Stimulated activated CD4-positive, alpha-beta T cell treated with anti-CD3 and anti-CD28 coated beads, Interleukin-2, amount 100 ng/mL, for 48 hours (primary cell): Measurements from ENCODE around the gene BCKDHA.
"Not testable (repeated sequence)": the region's sequence is repeated elsewhere in the genome, so short reads cannot be mapped to it uniquely, and the experiment has no call there.

Experiments
- DNase-seq, 2 donors: peaks; one replicate each; pipeline ENCODE4 v3.0.0-alpha.2; 2020

Gene BCKDHA

DNA sequence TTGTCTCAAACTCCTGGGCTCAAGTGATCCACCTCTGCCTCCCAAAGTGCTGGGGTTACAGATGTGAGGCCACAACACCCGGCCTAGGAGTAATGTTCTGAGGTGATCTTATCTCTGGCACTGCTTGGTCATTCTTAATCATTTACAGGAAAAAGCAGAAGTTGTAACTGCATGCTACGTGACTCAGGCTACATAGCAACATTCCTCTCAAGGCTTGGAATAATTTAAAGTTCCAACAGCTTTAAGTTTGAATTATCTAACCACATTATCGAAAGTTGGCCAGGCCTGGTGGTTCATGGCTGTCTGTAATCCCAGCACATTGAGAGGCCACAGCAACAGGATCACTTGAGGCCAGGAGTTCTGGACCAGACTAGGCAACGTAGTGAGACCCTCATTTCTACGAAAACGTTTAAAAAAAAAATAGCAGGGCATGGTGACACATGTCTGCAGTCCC, 29.7 kb upstream of the BCKDHA start:
- DNase-seq: no peak

- DNase-seq: no peak
These were observed 27.8 kb upstream of the BCKDHA start for GRCh38 chr19:41369769-41370168.

- DNase-seq: not testable (repeated sequence)
These were observed 26.5 kb upstream of the BCKDHA start for GRCh38 chr19:41371119-41371518.

- no peak for DNase-seq
These were observed 26.1 kb upstream of the BCKDHA start for GRCh38 chr19:41371541-41371940.

- no peak for DNase-seq
These were observed 25.1 kb upstream of the BCKDHA start for GRCh38 chr19:41372501-41372900.

GRCh38 chr19:41373993-41374392, 23.6 kb upstream of the BCKDHA start:
- no peak for DNase-seq

DNA sequence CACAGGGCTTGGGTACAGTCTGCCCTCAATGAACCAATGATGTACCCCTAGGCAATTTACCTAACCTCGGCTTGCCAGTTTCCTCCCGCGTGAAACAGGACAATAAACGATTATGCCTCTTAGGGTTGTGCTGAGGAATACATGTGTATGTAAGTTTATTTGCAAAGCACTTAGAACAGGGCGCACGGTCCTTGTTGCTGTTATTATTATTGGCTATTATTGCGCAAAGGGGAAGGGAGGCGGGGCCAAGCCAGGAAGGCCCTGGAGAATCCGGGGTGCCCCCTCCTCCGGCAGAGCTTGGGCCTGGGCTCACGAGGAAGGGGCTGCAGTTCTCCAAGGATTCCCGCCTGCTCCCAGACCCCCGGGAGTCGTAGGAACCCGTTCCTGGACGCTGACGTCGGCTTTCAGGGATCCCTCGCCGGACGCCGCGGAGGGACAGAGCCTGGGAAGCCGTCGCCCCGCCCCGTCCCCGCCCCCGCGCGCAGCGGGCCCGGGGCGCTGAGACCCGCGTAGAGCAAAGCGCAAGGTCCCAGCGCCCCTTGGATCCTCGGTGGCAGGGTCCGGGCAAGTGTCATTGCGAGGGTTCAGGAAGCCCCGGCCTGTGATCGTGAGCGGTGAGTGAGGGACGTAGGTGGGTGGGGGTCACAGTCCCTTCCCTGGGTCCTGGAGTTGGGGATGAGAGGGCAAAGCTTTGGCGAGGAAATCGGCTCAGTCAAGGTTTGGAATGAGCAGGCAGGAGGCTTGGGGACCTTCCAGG, 21.2 kb upstream of the BCKDHA start, which contains the start of gene TMEM91:
Gene TMEM91, plus strand, starts transcription at position 293 of the 757 bp plus-strand sequence. CDS start 1,777 bp downstream, outside the sequence.
- no peak for DNase-seq

- no peak for DNase-seq
These were observed 20.6 kb upstream of the BCKDHA start for GRCh38 chr19:41376998-41377365.

DNA sequence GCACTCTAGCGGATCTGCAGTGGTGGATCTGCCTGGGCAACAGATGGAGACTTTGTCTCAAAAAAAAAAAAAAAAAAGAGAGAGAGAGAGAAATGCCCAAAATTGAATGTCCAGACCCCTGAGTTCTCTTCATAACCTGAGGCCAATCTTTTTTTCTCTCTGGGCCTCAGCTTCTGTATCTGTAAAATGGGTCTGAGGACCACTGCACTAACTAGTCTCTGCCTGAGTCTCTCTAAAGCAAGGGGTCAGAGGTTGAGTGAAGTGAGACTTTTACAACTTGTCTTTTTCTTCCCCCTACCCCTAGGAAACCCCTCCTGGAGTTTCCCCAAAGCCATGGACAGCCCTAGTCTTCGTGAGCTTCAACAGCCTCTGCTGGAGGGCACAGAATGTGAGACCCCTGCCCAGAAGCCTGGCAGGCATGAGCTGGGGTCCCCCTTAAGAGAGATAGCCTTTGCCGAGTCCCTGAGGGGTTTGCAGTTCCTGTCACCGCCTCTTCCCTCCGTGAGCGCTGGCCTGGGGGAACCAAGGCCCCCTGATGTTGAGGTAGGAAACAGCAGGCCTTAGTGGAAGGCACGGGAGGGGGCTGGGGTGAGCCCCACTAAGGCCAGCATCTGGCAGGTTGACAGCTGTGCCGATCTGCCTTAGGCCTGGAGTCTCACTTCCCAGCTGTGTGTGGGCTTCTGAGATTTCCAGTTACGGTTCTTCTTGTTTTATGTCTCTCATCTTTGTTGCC, 19.5 kb upstream of the BCKDHA start:
- no peak for DNase-seq

DNA sequence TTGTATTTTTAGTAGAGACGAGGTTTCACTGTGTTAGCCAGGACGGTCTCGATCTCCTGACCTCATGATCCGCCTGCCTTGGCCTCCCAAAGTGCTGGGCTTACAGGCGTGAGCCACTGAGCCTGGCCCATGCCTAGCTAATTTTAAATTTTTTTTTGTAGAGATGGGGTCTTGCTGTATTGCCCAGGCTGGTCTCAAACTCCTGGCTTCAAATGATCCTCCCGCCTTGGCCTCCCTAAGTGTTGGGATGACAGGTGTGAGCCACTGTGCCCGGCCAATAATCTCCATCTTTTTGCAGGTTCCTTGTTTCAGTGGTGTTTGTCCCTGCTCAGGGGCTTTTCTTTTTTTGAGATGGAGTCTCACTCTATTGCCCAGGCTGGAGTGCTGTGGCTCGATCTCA, 16.1 kb upstream of the BCKDHA start:
- DNase-seq: not testable (repeated sequence)

GRCh38 chr19:41384351-41384750, 13.3 kb upstream of the BCKDHA start:
- DNase-seq: no peak

DNA sequence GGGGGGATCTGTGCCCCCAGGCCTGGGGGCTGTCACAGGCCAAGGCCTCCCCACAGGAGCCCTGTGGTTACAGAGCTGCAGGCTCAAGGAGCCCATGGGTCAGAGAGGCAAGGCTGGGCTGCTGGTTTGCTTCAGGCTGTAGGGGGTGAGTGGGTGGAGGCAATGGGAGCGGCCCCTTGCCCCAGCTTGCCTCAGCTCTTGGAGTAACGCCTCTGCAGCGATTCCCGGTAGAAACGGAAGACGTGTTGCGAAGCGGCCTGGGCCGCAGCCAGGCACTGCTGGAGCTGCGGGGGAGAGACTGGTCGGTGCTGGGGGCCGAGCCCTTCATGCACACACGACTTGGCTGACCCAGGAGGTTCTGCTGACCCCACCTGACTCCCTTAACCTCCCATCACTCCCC, 11.2 kb upstream of the BCKDHA start:
- DNase-seq: no peak

DNA sequence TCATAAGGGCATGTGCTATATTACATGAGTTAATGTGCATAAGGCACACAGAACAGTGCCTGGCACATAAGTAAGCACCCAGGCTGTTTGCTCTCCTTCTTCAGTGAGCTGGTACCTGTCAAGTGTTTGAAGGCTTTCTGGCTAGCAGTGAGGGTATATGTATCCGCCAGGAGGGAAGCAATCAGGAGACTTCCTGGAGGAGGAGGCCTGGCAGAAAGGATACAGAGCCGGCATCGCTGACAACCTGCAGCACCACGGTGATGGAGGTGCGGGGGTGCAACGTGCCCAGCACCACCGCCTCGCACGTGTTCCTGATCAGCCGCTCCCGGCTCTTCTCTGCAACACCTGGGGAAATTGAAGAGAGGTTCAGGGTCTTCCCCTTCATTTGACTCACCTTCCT, 6.0 kb upstream of the BCKDHA start:
- DNase-seq: no peak

DNA sequence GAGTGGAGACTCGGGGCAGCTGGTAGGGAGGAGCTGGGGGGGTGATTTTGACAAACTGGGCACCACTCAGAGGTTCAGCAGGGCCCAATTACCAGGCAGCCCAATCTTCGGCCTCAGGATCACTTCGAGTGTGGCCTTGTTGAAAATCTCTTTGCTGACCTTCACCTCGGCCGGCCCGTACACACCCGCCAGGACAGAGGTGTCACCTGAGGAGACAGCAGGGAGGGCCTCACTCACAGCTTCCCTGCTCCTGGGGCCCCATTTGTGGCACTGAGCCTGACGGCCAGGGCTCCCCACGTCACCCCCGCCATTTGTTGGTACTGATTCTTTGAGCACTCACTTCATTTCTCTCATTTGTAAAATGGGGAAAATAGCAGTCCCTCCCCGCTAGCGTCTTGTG, 4.8 kb upstream of the BCKDHA start:
- no peak for DNase-seq

GRCh38 chr19:41395355-41395754, 2.3 kb upstream of the BCKDHA start:
- DNase-seq: no peak

DNA sequence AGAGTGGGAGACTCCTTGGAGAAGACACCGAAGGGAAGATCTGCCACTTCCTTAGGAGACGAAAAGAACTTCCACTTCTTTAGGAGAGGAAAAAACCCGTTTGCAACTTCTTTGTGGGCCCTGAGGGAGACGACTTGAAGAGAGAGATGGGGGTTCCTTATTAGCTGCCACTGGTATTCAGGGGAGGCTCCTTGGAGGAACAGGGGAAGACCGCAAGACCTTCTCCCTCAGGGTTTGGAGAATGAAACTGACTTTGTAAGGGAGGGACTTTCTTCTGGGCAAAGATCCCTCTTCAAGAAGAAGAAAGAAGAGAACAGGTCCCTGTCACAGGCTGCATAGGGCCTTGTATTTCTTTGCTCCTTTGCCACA, 416 bp downstream of the BCKDHA start:
- no peak for DNase-seq

GRCh38 chr19:41398598-41398997, 980 bp downstream of the BCKDHA start:
- DNase-seq: no peak

GRCh38 chr19:41399091-41399490, 1.5 kb downstream of the BCKDHA start:
- DNase-seq: no peak

DNA sequence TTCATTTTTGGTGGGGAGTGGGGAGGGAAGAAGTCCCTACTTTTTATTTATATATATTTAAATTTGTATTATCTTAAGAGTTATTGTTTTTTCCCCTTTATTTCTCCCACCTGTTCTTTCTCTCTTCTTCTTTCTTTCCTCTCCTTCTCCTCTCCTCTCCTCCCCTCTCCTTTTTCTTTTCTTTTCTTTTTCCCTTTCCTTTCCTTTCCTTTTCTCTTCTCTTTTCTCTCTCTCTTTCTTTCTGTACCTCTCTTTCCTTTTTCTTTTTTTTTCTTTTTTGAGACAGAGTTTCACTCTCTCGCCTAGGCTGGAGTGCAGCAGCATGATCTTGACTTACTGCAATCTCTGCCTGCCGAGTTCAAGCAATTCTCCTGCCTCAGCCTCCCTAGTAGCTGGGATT, 1.9 kb downstream of the BCKDHA start:
- no peak for DNase-seq

GRCh38 chr19:41401483-41401882, 3.9 kb downstream of the BCKDHA start:
- DNase-seq: no peak

DNA sequence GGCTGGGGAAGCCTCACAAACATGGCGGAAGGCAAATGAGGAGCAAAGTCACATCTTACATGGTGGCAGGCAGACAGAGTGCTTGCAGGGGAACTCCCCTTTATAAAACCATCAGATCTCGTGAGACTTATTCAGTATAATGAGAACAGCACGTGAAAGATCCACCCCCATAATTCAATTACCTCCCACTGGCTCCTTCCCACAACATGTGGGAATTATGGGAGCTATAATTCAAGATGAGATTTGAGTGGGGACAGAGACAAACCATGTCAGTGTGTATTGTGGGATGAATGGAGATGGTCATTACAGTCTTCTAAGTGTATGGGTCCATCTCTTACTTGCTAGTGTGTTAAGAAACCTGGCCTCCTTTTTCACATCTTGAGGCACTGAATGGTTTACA, 4.4 kb downstream of the BCKDHA start:
- no peak for DNase-seq

- no peak for DNase-seq
These were observed 5.8 kb downstream of the BCKDHA start for GRCh38 chr19:41403181-41403970.

DNA sequence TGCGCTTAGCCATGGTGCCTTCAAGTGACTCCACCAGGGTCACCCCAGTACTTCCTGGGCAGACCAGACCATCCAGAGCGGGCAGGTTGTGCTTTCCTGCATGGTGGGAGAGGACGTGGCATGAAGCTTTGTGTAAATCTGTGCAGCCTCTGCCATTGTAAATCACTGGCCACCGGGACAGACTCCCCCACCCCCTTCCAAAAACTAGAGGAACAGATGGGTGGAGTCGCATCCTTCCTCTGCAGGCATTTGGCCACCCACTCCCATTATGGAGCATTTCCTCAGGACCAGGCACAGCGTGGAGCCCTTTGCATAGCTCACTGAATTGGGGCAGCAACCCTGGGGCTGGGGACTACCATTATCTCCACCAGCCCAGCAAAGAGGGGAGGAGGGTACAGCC, 8.2 kb downstream of the BCKDHA start:
- DNase-seq: no peak

GRCh38 chr19:41407271-41407670, 9.7 kb downstream of the BCKDHA start:
- DNase-seq: no peak
